ENCODE measurements around the gene TMEM144.
A peak's percentile ranks its signal among the peaks of the same experiment; 100 is the strongest.

The TMEM144 gene

DNA sequence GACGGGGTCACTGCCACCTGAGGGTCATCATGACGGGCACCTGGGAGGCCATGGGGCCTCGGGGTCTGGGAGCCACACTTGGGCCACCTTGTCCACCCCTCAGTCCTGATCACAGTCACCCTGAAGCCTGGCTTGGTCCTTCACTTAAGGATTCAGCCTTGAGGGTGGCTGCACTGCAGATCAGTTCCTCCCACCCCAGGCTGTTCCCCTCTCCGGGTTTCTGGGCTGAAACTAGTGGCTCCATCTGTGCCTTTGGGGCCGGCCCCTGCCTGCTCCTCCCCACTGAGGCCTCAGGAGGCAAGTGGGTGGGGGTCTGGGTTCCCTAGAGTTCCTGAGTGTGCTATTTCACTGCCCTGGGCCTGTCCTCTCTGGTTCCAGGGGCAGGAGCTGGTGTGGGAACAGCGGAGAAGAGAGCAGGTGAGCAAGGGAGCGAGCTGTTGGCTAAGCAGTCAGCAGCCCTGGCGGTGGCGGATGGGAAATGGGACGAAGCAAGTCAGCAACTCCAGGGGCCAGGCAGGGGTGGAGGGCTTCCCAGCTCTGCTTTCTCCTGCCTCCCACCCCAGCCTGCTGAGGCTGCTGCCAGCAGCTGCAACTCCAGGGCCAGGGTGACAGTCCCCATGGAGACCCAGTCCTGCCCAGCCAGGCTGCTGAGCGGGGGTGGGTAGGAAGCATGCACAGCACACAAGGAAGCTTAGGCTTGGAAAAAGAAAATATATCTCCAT, 81.2 kb downstream of the TMEM144 start:
- no peak overlapping the region for H3K4me3 ChIP-seq (replicated peaks in 1 of 2; ENCODE audit: low read depth in 2 of 2, low read length in 2 of 2)
- DNase-seq (ENCODE audit: low read depth in 2 of 2), result no peak
- TF ChIP-seq, protein P1, sequence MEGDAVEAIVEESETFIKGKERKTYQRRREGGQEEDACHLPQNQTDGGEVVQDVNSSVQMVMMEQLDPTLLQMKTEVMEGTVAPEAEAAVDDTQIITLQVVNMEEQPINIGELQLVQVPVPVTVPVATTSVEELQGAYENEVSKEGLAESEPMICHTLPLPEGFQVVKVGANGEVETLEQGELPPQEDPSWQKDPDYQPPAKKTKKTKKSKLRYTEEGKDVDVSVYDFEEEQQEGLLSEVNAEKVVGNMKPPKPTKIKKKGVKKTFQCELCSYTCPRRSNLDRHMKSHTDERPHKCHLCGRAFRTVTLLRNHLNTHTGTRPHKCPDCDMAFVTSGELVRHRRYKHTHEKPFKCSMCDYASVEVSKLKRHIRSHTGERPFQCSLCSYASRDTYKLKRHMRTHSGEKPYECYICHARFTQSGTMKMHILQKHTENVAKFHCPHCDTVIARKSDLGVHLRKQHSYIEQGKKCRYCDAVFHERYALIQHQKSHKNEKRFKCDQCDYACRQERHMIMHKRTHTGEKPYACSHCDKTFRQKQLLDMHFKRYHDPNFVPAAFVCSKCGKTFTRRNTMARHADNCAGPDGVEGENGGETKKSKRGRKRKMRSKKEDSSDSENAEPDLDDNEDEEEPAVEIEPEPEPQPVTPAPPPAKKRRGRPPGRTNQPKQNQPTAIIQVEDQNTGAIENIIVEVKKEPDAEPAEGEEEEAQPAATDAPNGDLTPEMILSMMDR (IDR thresholded peaks at IDR 0.05; ENCODE audit: low read depth, low read length), result no peak

DNA sequence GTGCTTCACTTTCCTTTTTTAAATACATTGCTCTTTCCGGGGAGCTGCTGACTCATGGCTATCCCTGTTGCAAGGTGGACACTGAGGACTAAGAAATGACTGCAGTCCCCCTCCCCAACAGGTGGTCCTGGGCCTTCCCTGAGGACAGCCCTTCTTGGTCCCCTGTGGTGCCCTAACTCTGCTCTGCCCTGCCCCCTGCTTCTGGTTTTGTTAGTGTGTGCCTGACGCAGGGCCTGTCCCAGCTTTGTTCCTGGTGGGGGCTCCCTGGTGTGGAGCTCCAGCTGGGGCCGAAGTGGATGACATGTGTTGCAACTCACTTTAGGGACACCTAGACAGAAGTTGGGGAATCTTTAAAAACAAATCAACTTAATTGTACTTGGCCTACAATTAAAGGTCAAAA, 81.9 kb downstream of the TMEM144 start:
- H3K4me3 ChIP-seq (replicated peaks in 1 of 2; ENCODE audit: low read depth in 2 of 2, low read length in 2 of 2), result no peak overlapping the region
- TF ChIP-seq, protein P1 (IDR thresholded peaks at IDR 0.05; ENCODE audit: low read depth, low read length), result no peak
- no peak for DNase-seq (ENCODE audit: low read depth in 2 of 2)

DNA sequence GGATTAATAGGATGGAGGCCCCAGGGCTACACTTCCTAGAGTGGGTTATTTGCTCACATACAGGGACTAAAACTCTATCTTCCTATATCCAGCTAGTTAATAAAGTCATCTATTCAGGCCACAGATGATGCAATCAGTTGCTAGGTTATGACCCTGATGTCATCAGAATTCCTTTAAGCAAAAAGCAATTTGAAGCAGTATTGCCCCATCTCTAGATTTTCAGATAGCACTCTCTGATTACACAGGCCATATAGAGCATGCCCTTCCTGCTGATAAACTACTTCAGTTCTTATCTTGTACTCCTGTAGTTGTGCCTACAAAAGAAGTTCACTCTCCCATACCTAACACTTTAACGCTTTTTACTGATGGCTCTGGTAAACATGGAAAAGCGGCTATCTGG, 84.8 kb downstream of the TMEM144 start:
- TF ChIP-seq, protein P1 (IDR thresholded peaks at IDR 0.05; ENCODE audit: low read depth, low read length), result no peak
- DNase-seq (ENCODE audit: low read depth in 2 of 2), result peak in 1 of 2 donors; percentile 9
- H3K4me3 ChIP-seq (replicated peaks in 1 of 2; ENCODE audit: low read depth in 2 of 2, low read length in 2 of 2), result no peak overlapping the region

DNA sequence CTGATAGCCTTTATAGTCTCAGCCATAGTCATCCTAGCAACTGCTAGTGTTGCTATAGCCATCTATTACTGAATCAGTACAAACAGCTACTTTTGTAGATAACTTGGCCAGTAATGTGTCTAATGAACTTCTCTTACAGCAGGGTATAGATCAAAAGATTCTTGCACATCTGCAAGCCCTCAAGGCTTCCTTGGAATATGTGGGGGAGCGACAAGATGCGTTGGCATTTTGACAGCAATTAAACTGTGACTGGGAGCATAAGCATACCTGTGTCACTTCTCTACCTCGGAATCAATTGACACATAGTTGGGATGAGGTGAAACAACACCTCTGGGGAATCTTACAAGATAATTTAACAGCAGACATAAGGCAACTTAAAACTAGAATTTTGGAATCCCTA, 87.6 kb downstream of the TMEM144 start:
- TF ChIP-seq, protein P1 (IDR thresholded peaks at IDR 0.05; ENCODE audit: low read depth, low read length), result no peak
- no peak for DNase-seq (ENCODE audit: low read depth in 2 of 2)
- no peak overlapping the region for H3K4me3 ChIP-seq (replicated peaks in 1 of 2; ENCODE audit: low read depth in 2 of 2, low read length in 2 of 2)

DNA sequence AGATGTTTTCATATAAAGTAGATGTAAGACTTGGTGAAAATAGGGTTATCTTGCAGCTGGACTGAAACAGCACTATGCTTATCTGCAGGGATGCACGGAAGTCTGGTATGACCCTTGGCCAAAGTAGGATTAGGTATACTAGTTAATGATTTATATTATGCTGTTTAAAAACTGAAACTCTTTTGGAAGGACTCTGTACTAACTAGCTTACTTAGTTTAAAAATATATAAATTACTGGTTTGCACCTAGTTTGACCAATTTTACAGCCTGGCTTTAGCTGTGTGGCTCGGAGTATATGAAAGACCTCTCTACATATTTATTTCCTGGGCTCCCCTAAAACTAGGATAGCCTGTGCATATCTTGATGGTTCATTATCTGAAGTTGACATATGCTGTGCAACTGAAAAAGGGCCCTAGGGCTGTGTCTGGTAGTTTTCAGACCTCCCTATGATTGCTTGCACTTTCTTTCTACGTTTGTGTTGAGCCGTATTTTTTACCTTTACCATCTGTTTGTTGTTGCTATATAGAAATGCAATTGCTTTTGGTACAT, 89.2 kb downstream of the TMEM144 start:
- TF ChIP-seq, protein P1 (IDR thresholded peaks at IDR 0.05; ENCODE audit: low read depth, low read length), result no peak
- no peak for DNase-seq (ENCODE audit: low read depth in 2 of 2)
- H3K4me3 ChIP-seq (replicated peaks in 1 of 2; ENCODE audit: low read depth in 2 of 2, low read length in 2 of 2), result no peak overlapping the region

DNA sequence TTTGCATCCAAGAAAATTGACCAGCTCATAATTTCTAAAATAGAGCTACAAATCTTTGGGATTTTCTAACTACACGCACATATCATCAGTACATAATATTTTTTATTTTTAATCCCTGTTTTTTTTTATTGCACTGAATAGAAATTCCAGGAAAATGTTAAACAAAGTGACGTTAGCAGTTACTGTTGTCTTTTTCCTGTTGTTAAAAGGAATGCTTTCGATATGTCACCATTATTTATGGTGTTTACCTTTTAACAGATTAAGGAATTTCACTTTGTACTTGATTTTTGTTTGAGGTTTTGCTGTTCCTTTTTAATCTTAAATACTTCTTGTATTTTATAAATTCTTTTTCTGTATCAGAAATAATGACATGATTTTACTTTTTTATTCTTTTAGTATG, 89.7 kb downstream of the TMEM144 start:
- DNase-seq (ENCODE audit: low read depth in 2 of 2), result no peak
- TF ChIP-seq, protein P1 (IDR thresholded peaks at IDR 0.05; ENCODE audit: low read depth, low read length), result no peak
- no peak overlapping the region for H3K4me3 ChIP-seq (replicated peaks in 1 of 2; ENCODE audit: low read depth in 2 of 2, low read length in 2 of 2)
